Calu3 (cell line): ENCODE data around the gene RPS19BP1. TPM values are rescaled to one million over a fixed set of nuclear protein-coding genes. Genes with fewer than 3 reads are reported as not detected.

Experiments
- Bru-seq: library from RNA; stranded (reverse); fragments of 400-500 nt; gene quantifications from one replicate; lab custom pipeline; 2021; lab: Mats Ljungman, UMichigan
- BruChase-seq, 2 experiments: library from RNA; stranded (reverse); fragments of 400-500 nt; gene quantifications; one replicate each; lab custom pipeline; 2021; lab: Mats Ljungman, UMichigan
- BruUV-seq: library from RNA; stranded (reverse); fragments of 400-500 nt; replicated peaks from 2 replicates; lab custom pipeline; 2021; lab: Mats Ljungman, UMichigan
- CTCF ChIA-PET: fragments of 300-600 bp; sonication (Branson Sonifier 250); formaldehyde crosslinking; loops from one replicate; lab custom pipeline; 2022; ENCODE audit warnings: antibody characterized with exemption; lab: Charles Lee
- DNase-seq: peaks from one replicate; pipeline ENCODE4 v3.0.0; 2022
- H3K27ac Mint-ChIP-seq: one replicate; pipeline ENCODE4 v1.8.0; 2022; ENCODE audit warnings: mixed read lengths; ENCODE audit not compliant: unreplicated experiment
- H3K27me3 Mint-ChIP-seq: one replicate; pipeline ENCODE4 v1.8.0; 2022; ENCODE audit warnings: mixed read lengths; ENCODE audit not compliant: unreplicated experiment
- H3K36me3 Mint-ChIP-seq: one replicate; pipeline ENCODE4 v1.8.0; 2022; ENCODE audit warnings: mild to moderate bottlenecking, moderate library complexity, mixed read lengths; ENCODE audit not compliant: insufficient read depth, unreplicated experiment
- H3K4me1 Mint-ChIP-seq: one replicate; pipeline ENCODE4 v1.8.0; 2022; ENCODE audit warnings: mild to moderate bottlenecking, low read depth, mixed read lengths; ENCODE audit not compliant: unreplicated experiment
- H3K4me3 Mint-ChIP-seq: one replicate; pipeline ENCODE4 v1.8.0; 2022; ENCODE audit warnings: mild to moderate bottlenecking, low read depth, moderate library complexity, mixed read lengths; ENCODE audit not compliant: unreplicated experiment
- H3K9me3 Mint-ChIP-seq: one replicate; pipeline ENCODE4 v1.8.0; 2022; ENCODE audit warnings: low read depth, mixed read lengths; ENCODE audit not compliant: unreplicated experiment
- intact Hi-C: fragments of 100-400 bp; cut with micrococcal nuclease; formaldehyde crosslinking; loops from one replicate; pipeline ENCODE4 v1.10.0; 2022; ENCODE audit not compliant: unreplicated experiment
- long read RNA-seq: library from polyadenylated mRNA; stranded (forward); transcript quantifications from one replicate; pipeline ENCODE4 v2.0.0, GENCODE V29; 2022
- total RNA-seq: library from RNA; stranded (reverse); gene quantifications from 2 replicates; pipeline ENCODE4 v1.2.3, GENCODE V29; 2022
- TF ChIP-seq, protein P1 (sequence below): fragments of 200-600 bp; IDR thresholded peaks from one replicate; pipeline ENCODE4 v1.8.0; 2022; ENCODE audit warnings: antibody characterized with exemption; ENCODE audit not compliant: unreplicated experiment

RPS19BP1 gene, protein sequence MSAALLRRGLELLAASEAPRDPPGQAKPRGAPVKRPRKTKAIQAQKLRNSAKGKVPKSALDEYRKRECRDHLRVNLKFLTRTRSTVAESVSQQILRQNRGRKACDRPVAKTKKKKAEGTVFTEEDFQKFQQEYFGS
- total RNA-seq (82.9 and 87.7 TPM in 2 replicates), Bru-seq, nascent RNA (percentile 81 among the genes with signal in this experiment), BruChase-seq, experiment 1, labeled RNA remaining after a 6-hour chase (percentile 89 among the genes with signal in this experiment), BruChase-seq, experiment 2, labeled RNA remaining after a 2-hour chase (percentile 81 among the genes with signal in this experiment)
- long read RNA-seq, transcript RPS19BP1-201 (4 exons, 927 nt): major isoform, 146 of 173 reads
- long read RNA-seq, partial matches to known transcripts: 0 of 173 reads
- long read RNA-seq, other reads (novel, unspliced or antisense): 17 of 173 reads

DNA sequence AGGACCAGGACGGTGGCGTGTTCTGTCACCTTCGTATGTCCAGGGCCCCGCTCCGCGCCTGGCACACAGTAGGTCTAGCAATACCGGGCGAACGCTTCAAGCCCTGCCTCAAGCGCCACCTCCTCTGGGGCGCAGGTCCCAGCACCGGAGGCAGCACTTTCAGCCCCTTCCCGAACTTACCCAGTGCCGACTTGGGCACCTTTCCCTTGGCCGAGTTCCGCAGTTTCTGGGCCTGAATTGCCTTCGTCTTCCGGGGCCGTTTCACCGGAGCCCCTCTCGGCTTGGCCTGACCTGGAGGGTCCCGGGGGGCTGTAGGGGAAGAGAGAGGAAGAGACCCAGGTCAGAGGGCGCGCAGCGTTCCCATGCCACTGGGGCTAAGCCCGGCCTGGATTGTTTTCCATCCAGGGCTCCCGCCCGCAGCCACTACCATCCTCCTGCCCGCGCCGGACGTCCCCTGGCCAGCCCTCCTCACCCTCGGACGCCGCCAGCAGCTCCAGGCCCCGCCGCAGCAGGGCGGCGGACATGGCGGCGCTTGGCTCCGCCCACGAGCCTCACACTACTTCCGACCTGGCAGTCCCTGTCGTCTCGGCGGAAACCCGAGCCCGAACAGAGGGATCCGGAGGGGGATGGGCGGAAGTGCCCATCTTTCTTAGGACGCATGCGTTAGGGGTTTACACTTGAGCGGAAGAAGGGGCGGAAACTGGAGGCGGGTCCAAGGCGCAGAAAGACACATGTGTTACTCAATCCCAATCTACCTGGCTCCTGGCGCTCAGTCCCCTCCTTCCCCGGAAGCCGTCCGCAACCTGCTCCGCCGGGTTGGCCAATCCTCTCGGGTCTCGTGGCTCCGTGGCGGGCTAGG is at the start of gene RPS19BP1:
Gene RPS19BP1 (minus strand): TSS at position 534 of the 859 bp plus-strand sequence. CDS start 10 bp downstream, at position 524.
- DNase-seq: peak; percentile 99
- H3K36me3 Mint-ChIP-seq: peaks cover 57% of the 10 kb centered on the region
- TF ChIP-seq, protein P1, sequence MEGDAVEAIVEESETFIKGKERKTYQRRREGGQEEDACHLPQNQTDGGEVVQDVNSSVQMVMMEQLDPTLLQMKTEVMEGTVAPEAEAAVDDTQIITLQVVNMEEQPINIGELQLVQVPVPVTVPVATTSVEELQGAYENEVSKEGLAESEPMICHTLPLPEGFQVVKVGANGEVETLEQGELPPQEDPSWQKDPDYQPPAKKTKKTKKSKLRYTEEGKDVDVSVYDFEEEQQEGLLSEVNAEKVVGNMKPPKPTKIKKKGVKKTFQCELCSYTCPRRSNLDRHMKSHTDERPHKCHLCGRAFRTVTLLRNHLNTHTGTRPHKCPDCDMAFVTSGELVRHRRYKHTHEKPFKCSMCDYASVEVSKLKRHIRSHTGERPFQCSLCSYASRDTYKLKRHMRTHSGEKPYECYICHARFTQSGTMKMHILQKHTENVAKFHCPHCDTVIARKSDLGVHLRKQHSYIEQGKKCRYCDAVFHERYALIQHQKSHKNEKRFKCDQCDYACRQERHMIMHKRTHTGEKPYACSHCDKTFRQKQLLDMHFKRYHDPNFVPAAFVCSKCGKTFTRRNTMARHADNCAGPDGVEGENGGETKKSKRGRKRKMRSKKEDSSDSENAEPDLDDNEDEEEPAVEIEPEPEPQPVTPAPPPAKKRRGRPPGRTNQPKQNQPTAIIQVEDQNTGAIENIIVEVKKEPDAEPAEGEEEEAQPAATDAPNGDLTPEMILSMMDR: no peak
- CTCF ChIA-PET: no interaction called here
- peak within 1 kb of the TSS; percentile 98 for H3K4me3 Mint-ChIP-seq
- peaks cover 47% of the 10 kb centered on the region for H3K4me1 Mint-ChIP-seq
- H3K27me3 Mint-ChIP-seq: no peaks in the 10 kb centered on the region
- no TSS peak for BruUV-seq
- H3K9me3 Mint-ChIP-seq: no peaks in the 10 kb centered on the region
- peak within 1 kb of the TSS; percentile 85 for H3K27ac Mint-ChIP-seq
- intact Hi-C loops: no loop called here

DNA sequence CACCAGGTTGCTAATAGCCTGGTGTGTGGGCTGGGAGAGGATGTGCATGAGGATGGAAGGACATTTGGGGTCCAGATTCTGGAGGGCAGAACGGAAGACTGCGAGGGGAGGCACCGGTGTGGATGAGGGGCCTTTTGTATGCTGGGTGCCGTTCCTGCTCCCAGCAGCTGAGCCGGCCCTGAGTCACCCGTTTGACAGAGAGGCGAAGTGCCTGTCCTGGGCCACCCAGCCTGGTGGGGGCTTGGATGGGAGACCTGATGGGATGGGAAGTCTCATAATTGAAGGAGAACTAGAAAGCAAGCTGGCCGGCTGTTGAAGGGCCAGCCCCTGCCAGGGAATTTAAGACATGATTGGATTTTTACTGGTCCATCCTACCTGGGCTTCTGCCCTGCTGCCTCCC is 48.8 kb upstream of the RPS19BP1 start:
- BruUV-seq: no TSS peak
- TF ChIP-seq, protein P1: no peak
- H3K36me3 Mint-ChIP-seq: no peaks in the 10 kb centered on the region
- H3K4me1 Mint-ChIP-seq: no peaks in the 10 kb centered on the region
- CTCF ChIA-PET: interaction anchor here (1.0 kb wide), 1 partner anchor 12 kb away, joined by 4 read pairs; no protein-coding TSS in a partner anchor
- H3K4me3 Mint-ChIP-seq: no peak overlapping the region
- no peak overlapping the region for H3K27ac Mint-ChIP-seq
- intact Hi-C loops: no loop called here
- DNase-seq: no peak
- peaks cover 86% of the 10 kb centered on the region for H3K27me3 Mint-ChIP-seq
- H3K9me3 Mint-ChIP-seq: peaks cover 11% of the 10 kb centered on the region

DNA sequence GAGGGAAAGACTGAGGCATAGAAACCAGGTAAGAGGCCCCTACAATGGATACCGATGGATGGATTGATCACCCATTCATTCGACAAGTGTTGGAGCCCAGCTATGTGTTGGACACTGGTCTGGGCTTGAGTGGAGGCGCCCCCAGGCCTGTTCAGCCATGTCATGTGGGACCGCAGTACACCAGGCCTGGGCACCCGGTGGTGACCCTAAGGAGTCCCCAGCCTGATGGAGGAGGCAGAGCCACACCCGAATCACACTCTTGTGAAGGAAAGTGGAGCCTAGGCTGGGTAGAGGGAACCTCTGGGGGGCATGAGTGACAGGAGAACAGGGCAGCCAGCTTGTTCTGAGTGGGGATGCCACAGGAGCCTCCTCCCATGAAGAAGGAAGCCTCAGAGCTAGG is 48.2 kb upstream of the RPS19BP1 start:
- no peak for DNase-seq
- Mint-ChIP-seq H3K27ac (no peak overlapping the region), H3K36me3 (no peaks in the 10 kb centered on the region), H3K4me1 (no peaks in the 10 kb centered on the region), H3K4me3 (no peak overlapping the region), H3K9me3 (peaks cover 11% of the 10 kb centered on the region), H3K27me3 (peaks cover 88% of the 10 kb centered on the region)
- CTCF ChIA-PET: interaction anchor here (1.0 kb wide), 1 partner anchor 13 kb away, joined by 4 read pairs; no protein-coding TSS in a partner anchor
- intact Hi-C loops: no loop called here
- TF ChIP-seq, protein P1: no peak
- no TSS peak for BruUV-seq

DNA sequence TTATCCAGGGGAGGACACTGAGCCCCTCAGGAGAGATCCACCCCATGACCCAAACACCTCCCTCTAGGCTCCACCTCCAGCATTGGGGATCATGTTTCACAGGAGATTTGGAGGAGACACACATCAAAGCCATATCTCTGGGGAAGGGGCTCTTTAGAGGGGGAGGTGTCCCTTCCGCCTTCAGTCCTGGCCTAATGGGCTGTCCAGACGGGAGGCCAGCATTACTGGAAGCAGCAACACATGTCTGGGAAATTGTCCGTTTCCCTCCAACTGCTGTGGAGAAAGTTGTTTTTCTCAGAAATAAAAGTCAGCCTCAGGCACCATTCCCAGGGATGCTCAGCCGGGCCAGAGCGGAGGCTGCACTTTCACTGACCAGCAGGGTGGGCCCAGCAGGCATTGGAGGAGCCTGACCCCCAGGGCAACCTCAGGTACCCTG is 47.5 kb upstream of the RPS19BP1 start:
- Mint-ChIP-seq H3K27ac (no peak overlapping the region), H3K4me3 (no peak overlapping the region), H3K27me3 (peaks cover 88% of the 10 kb centered on the region), H3K9me3 (peaks cover 11% of the 10 kb centered on the region), H3K36me3 (no peaks in the 10 kb centered on the region), H3K4me1 (peaks cover 3% of the 10 kb centered on the region)
- intact Hi-C loops: no loop called here
- no TSS peak for BruUV-seq
- no peak for DNase-seq
- TF ChIP-seq, protein P1: no peak
- CTCF ChIA-PET: no interaction called here
